IMR-90 (cell line): ENCODE results near the gene RBM7. TPM values are rescaled to one million over a fixed set of nuclear protein-coding genes. Genes with fewer than 3 reads are reported as not detected.

Experiments
- ATAC-seq: fragments of 200-7000 bp; cut with Tn5 transposase; 2 replicates; pipeline ENCODE4 v1.9.1; 2020; ENCODE audit warnings: low read depth, mild to moderate bottlenecking, moderate library complexity
- Bru-seq: library from RNA; stranded (reverse); fragments of 400-500 nt; gene quantifications from one replicate; lab custom pipeline; 2021; lab: Mats Ljungman, UMichigan
- BruChase-seq, 2 experiments: library from RNA; stranded (reverse); fragments of 400-500 nt; gene quantifications; one replicate each; lab custom pipeline; 2021; lab: Mats Ljungman, UMichigan
- BruUV-seq: library from RNA; stranded (reverse); fragments of 400-500 nt; replicated peaks from 2 replicates; lab custom pipeline; 2021; lab: Mats Ljungman, UMichigan
- CTCF ChIA-PET: fragments of 300-600 bp; formaldehyde crosslinking; extraction: SDS; loops from one replicate; lab custom pipeline; 2021; ENCODE audit warnings: antibody characterized with exemption; lab: Yijun Ruan, JAX
- POLR2A ChIA-PET: fragments of 300-600 bp; sonication (Branson Sonifier 250); formaldehyde crosslinking; loops from one replicate; lab custom pipeline; 2022; ENCODE audit warnings: antibody characterized with exemption; ENCODE audit not compliant: unreplicated experiment; lab: Charles Lee
- DNase-seq: peaks from one replicate; pipeline ENCODE4 v3.0.0; 2013
- H2AFZ ChIP-seq: replicated peaks from 2 replicates; pipeline ENCODE3; 2013; ENCODE audit warnings: low read length, mild to moderate bottlenecking; ENCODE audit not compliant: poor library complexity
- H2AK5ac ChIP-seq: 2 replicates; pipeline ENCODE4 v1.6.1; 2013; ENCODE audit warnings: low read depth, low read length, inconsistent platforms
- H2AK9ac ChIP-seq: replicated peaks from 2 replicates; pipeline ENCODE3; 2013; ENCODE audit warnings: mild to moderate bottlenecking, low read depth, low read length, moderate library complexity; ENCODE audit not compliant: poor library complexity
- H2BK120ac ChIP-seq: 2 replicates; pipeline ENCODE4 v1.6.1; 2013; ENCODE audit warnings: low read depth, low read length, inconsistent platforms
- H2BK15ac ChIP-seq: 3 replicates; pipeline ENCODE4 v1.6.1; 2013; ENCODE audit warnings: low read depth, low read length, inconsistent platforms
- H2BK20ac ChIP-seq: 2 replicates; pipeline ENCODE4 v1.6.1; 2013; ENCODE audit warnings: low read depth, mild to moderate bottlenecking, inconsistent platforms, low read length, moderate library complexity
- H2BK5ac ChIP-seq: 2 replicates; pipeline ENCODE4 v1.6.1; 2013; ENCODE audit warnings: mild to moderate bottlenecking, low read depth, low read length, inconsistent platforms; ENCODE audit not compliant: poor library complexity, severe bottlenecking
- H3K14ac ChIP-seq: replicated peaks from 2 replicates; pipeline ENCODE4 v1.6.1; 2013; ENCODE audit warnings: low read depth, low read length, inconsistent platforms
- H3K18ac ChIP-seq: 2 replicates; pipeline ENCODE4 v1.6.1; 2013; ENCODE audit warnings: low read depth, low read length, control low read depth
- H3K23ac ChIP-seq: 2 replicates; pipeline ENCODE4 v1.6.1; 2013; ENCODE audit warnings: low read depth, low read length, inconsistent platforms
- H3K27ac ChIP-seq: 2 replicates; pipeline ENCODE4 v1.5.1; 2013; ENCODE audit warnings: mild to moderate bottlenecking, control low read depth, low read length; ENCODE audit not compliant: insufficient read depth
- H3K27me3 ChIP-seq: 2 replicates; pipeline ENCODE4 v1.6.1; 2013; ENCODE audit warnings: low read length; ENCODE audit not compliant: control insufficient read depth, insufficient read depth
- H3K36me3 ChIP-seq: 2 replicates; pipeline ENCODE4 v1.6.1; 2013; ENCODE audit warnings: low read length, mixed read lengths; ENCODE audit not compliant: control insufficient read depth, insufficient read depth
- H3K4ac ChIP-seq: 2 replicates; pipeline ENCODE4 v1.6.1; 2013; ENCODE audit warnings: low read depth, low read length, inconsistent platforms
- H3K4me1 ChIP-seq: 2 replicates; pipeline ENCODE4 v1.6.1; 2013; ENCODE audit warnings: low read length, mixed read lengths; ENCODE audit not compliant: control insufficient read depth, insufficient read depth
- H3K4me2 ChIP-seq: 2 replicates; pipeline ENCODE4 v1.6.1; 2013; ENCODE audit warnings: low read depth, mild to moderate bottlenecking, control low read depth, low read length, moderate library complexity
- H3K4me3 ChIP-seq: 2 replicates; pipeline ENCODE4 v1.5.1; 2013; ENCODE audit warnings: low read depth, mild to moderate bottlenecking, control low read depth, low read length, moderate library complexity; ENCODE audit not compliant: insufficient read depth
- H3K56ac ChIP-seq: 2 replicates; pipeline ENCODE4 v1.6.1; 2013; ENCODE audit warnings: low read length, inconsistent platforms; ENCODE audit not compliant: insufficient read depth; ENCODE audit errors: extremely low read depth
- H3K79me1 ChIP-seq, 2 experiments: 2 replicates each; pipeline ENCODE4 v1.6.1; 2013; ENCODE audit warnings: low read length in 2 of 2, inconsistent platforms in 1 of 2, low read depth in 1 of 2
- H3K9ac ChIP-seq: 2 replicates; pipeline ENCODE4 v1.6.1; 2013; ENCODE audit warnings: low read depth, low read length, control low read depth
- H3K9me1 ChIP-seq: 2 replicates; pipeline ENCODE4 v1.6.1; 2013; ENCODE audit warnings: low read length, inconsistent platforms; ENCODE audit not compliant: insufficient read depth
- H3K9me3 ChIP-seq: 2 replicates; pipeline ENCODE4 v1.6.1; 2013; ENCODE audit warnings: low read length; ENCODE audit not compliant: control insufficient read depth, insufficient read depth
- H4K20me1 ChIP-seq: 2 replicates; pipeline ENCODE4 v1.6.1; 2013; ENCODE audit warnings: low read length, inconsistent platforms; ENCODE audit not compliant: insufficient read depth
- H4K5ac ChIP-seq: 2 replicates; pipeline ENCODE4 v1.6.1; 2013; ENCODE audit warnings: mild to moderate bottlenecking, low read depth, low read length, control low read depth
- H4K8ac ChIP-seq, 2 experiments: 2 replicates each; pipeline ENCODE4 v1.6.1; 2013; ENCODE audit warnings: low read depth in 2 of 2, low read length in 2 of 2, control low read depth in 1 of 2, inconsistent platforms in 1 of 2
- H4K91ac ChIP-seq: 2 replicates; pipeline ENCODE4 v1.6.1; 2013; ENCODE audit warnings: low read depth, low read length, inconsistent platforms; ENCODE audit not compliant: insufficient read depth
- CEBPB ChIP-seq: IDR thresholded peaks from 2 replicates; pipeline ENCODE4 v1.6.1; 2012; ENCODE audit warnings: low read depth, low read length, improper control_type of control experiment
- CHD1 ChIP-seq: IDR thresholded peaks from 2 replicates; pipeline ENCODE4 v1.6.1; 2012; ENCODE audit warnings: low read depth, low read length, improper control_type of control experiment
- ELK1 ChIP-seq: fragments of 150-350 bp; IDR thresholded peaks from 2 replicates; pipeline ENCODE4 v1.6.1; 2016; ENCODE audit warnings: low read depth, mild to moderate bottlenecking, low read length, moderate library complexity, borderline replicate concordance
- FOS ChIP-seq: fragments of 150-350 bp; IDR thresholded peaks from 2 replicates; pipeline ENCODE4 v1.6.1; 2016; ENCODE audit warnings: low read depth, low read length
- MXI1 ChIP-seq: IDR thresholded peaks from 2 replicates; pipeline ENCODE4 v1.6.1; 2012; ENCODE audit warnings: low read depth, mild to moderate bottlenecking, low read length, moderate library complexity, borderline replicate concordance
- NFE2L2 ChIP-seq: fragments of 150-350 bp; IDR thresholded peaks from 2 replicates; pipeline ENCODE4 v1.6.1; 2016; ENCODE audit warnings: low read depth, mild to moderate bottlenecking, low read length
- POLR2A ChIP-seq: IDR thresholded peaks from 2 replicates; pipeline ENCODE4 v1.6.1; 2012; ENCODE audit warnings: mild to moderate bottlenecking, low read depth, low read length
- RFX5 ChIP-seq: IDR thresholded peaks from 2 replicates; pipeline ENCODE4 v1.8.0; 2012; ENCODE audit warnings: low read depth, mild to moderate bottlenecking, low read length, moderate library complexity
- USF2 ChIP-seq: fragments of 150-350 bp; IDR thresholded peaks from 2 replicates; pipeline ENCODE4 v1.6.1; 2017; ENCODE audit warnings: mild to moderate bottlenecking, antibody characterized with exemption, low read length, low read depth
- WGBS, 2 experiments: methylation state at CpG; one replicate each; pipeline versions ENCODE4 v1.1.5 to v1.1.7; 2013; ENCODE audit warnings: missing lambda C conversion rate in 2 of 2; ENCODE audit not compliant: insufficient read length in 1 of 2; ENCODE audit errors: extremely low coverage in 2 of 2; 5-methylcytosine and 5-hydroxymethylcytosine counted together
- dilution Hi-C: fragments of 300-500 bp; cut with HindIII; formaldehyde crosslinking; loops from one replicate; pipeline ENCODE4 v1.14.3; 2018; ENCODE audit warnings: low sequenced_read_pairs; ENCODE audit not compliant: unreplicated experiment
- in situ Hi-C: fragments of 300-500 bp; cut with MboI; formaldehyde crosslinking; loops from 3 replicates; pipeline ENCODE4 v1.14.3; 2019; ENCODE audit warnings: low sequenced_read_pairs, inconsistent platforms, mixed read lengths
- intact Hi-C: fragments of 100-400 bp; cut with micrococcal nuclease; formaldehyde crosslinking; loops from 2 replicates; pipeline ENCODE4 v1.10.0; 2022
- long read RNA-seq: library from polyadenylated mRNA; unstranded; transcript quantifications from one replicate; pipeline ENCODE4 v2.0.0, GENCODE V29; 2021; ENCODE audit not compliant: unreplicated experiment
- polyA plus RNA-seq, 3 experiments: library from polyadenylated mRNA; depleted of rRNA; stranded (reverse); fragments of >200 nt; gene quantifications; 2 replicates each; pipeline ENCODE4 v1.2.3, GENCODE V29; 2012; ENCODE audit warnings: low replicate concordance in 1 of 3
- total RNA-seq: library from RNA; depleted of rRNA; stranded (reverse); fragments of >200 nt; gene quantifications from 2 replicates; pipeline ENCODE4 v1.2.3, GENCODE V29; 2012; rRNA removed
- TF ChIP-seq, protein P1 (sequence below): conservative IDR thresholded peaks from 2 replicates; pipeline ENCODE4 v1.5.1; 2012; ENCODE audit warnings: mild to moderate bottlenecking, low read depth, low read length, improper control_type of control experiment

The RBM7 gene, protein sequence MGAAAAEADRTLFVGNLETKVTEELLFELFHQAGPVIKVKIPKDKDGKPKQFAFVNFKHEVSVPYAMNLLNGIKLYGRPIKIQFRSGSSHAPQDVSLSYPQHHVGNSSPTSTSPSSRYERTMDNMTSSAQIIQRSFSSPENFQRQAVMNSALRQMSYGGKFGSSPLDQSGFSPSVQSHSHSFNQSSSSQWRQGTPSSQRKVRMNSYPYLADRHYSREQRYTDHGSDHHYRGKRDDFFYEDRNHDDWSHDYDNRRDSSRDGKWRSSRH
- 110 and 111 TPM in 2 replicates for total RNA-seq
- polyA plus RNA-seq (2012; rRNA removed), result 24.4 and 27.8 TPM in 2 replicates
- 6.6 and 7.7 TPM in 2 replicates for polyA plus RNA-seq (2012; cell fraction: cytosol; rRNA removed)
- 2.7 and 18.4 TPM in 2 replicates for polyA plus RNA-seq (2012; cell fraction: nucleus; rRNA removed; ENCODE audit: low replicate concordance)
- percentile 94 among the genes with signal in this experiment for Bru-seq, nascent RNA
- percentile 80 among the genes with signal in this experiment for BruChase-seq, experiment 1, labeled RNA remaining after a 6-hour chase
- percentile 95 among the genes with signal in this experiment for BruChase-seq, experiment 2, labeled RNA remaining after a 2-hour chase
- long read RNA-seq, full-length matches to known transcripts, result 71 of 73 reads
- long read RNA-seq, partial matches to known transcripts, result 1 of 73 reads
- long read RNA-seq, other reads (novel, unspliced or antisense), result 1 of 73 reads

DNA sequence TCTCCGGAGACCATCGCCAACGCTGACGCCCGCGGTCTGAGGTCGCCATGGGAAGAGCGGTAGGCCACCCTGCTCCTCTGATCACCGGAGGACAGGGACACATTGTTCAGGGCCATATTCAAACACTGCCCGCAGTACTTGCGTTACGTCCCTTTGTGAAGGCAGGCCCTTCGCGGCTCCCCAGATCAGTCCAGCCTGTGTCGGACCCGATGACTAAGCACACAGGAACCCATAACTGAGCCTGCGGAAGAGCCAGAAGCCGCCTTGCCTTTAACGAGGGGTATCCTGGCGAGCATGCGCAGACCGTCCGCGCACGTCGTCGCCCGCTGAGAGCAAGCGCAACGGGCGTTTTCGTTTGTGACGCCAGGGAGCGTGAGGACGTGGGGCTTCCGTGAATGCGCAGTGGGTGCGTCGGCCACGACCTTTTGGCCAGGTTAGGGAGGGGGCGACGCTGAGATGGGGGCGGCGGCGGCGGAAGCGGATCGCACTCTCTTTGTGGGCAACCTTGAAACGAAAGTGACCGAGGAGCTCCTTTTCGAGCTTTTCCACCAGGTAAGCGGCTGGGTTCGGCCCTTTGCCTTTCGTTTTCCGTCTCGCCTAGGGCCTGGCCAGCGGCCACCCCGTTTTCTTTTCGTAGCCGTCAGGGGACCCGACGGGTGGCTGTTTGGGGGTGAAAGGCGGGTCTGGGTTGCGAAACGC, at the start of gene RBM7, which contains the start of gene C11orf71:
Gene RBM7, plus strand, starts transcription at position 451 of the 699 bp plus-strand sequence. Its CDS starts 6 bp downstream, at position 457.
Gene C11orf71, minus strand, starts transcription at position 296 of the 699 bp plus-strand sequence. Its CDS starts 180 bp downstream, at position 116.
- peak within 1 kb of the TSS; percentile 99 for H3K56ac ChIP-seq
- in situ Hi-C loops, result no loop called here
- TF ChIP-seq, protein P1, sequence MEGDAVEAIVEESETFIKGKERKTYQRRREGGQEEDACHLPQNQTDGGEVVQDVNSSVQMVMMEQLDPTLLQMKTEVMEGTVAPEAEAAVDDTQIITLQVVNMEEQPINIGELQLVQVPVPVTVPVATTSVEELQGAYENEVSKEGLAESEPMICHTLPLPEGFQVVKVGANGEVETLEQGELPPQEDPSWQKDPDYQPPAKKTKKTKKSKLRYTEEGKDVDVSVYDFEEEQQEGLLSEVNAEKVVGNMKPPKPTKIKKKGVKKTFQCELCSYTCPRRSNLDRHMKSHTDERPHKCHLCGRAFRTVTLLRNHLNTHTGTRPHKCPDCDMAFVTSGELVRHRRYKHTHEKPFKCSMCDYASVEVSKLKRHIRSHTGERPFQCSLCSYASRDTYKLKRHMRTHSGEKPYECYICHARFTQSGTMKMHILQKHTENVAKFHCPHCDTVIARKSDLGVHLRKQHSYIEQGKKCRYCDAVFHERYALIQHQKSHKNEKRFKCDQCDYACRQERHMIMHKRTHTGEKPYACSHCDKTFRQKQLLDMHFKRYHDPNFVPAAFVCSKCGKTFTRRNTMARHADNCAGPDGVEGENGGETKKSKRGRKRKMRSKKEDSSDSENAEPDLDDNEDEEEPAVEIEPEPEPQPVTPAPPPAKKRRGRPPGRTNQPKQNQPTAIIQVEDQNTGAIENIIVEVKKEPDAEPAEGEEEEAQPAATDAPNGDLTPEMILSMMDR, result no peak
- no peak for TF ChIP-seq NFE2L2
- no peak; the same call in none of the 2 replicates for TF ChIP-seq CEBPB
- TF ChIP-seq POLR2A, result peak; percentile 94
- TF ChIP-seq ELK1, result no peak
- peak; percentile 73 for TF ChIP-seq FOS
- 0 out of 2 replicates have a peak, but pooled peaks have one; percentile 50 for TF ChIP-seq MXI1
- TF ChIP-seq RFX5, result no peak
- TF ChIP-seq CHD1, result 0 out of 2 replicates have a peak, but pooled peaks have one; percentile 71
- TF ChIP-seq USF2, result no peak

More for the DNA sequence above, at the start of gene RBM7, which contains the start of gene C11orf71:
- peak within 1 kb of the TSS; percentile 99 for H3K23ac ChIP-seq
- peak within 1 kb of the TSS; percentile 58 for H2BK20ac ChIP-seq
- dilution Hi-C loops, result no loop called here
- H4K5ac ChIP-seq, result peak within 1 kb of the TSS; percentile 94
- H4K91ac ChIP-seq, result peak within 1 kb of the TSS; percentile 92
- H4K8ac ChIP-seq, result peak within 1 kb of the TSS; percentile 97 to 98
- peaks cover 8 to 16% of the 10 kb centered on the region in 2 experiments; a peak in 3 of 4 replicates for H3K79me1 ChIP-seq
- H3K4me2 ChIP-seq, result peak within 1 kb of the TSS; percentile 98
- H3K27ac ChIP-seq, result peak within 1 kb of the TSS; percentile 97
- 0 out of 2 replicates have a peak, but pooled peaks cover 3% of the 10 kb centered on the region for H3K9me1 ChIP-seq
- H3K18ac ChIP-seq, result peak within 1 kb of the TSS; percentile 96
- H3K9me3 ChIP-seq, result no peaks in the 10 kb centered on the region
- ChIA-PET POLR2A (no interaction called here), CTCF (no interaction called here)
- intact Hi-C loops, result loop anchor here (1.0 to 5.0 kb wide), 4 partner anchors 33 to 118 kb away; partner anchors contain the start of gene NNMT
- H3K4me3 ChIP-seq, result peak within 1 kb of the TSS; percentile 72
- no peaks in the 10 kb centered on the region for H3K27me3 ChIP-seq
- peak within 1 kb of the TSS; percentile 97 for H2BK15ac ChIP-seq
- peaks cover 10% of the 10 kb centered on the region; the same call in 1 of the 2 replicates for H4K20me1 ChIP-seq
- peak within 1 kb of the TSS; percentile 98 for H3K14ac ChIP-seq
- H3K36me3 ChIP-seq, result peaks cover 2% of the 10 kb centered on the region
- no TSS peak for BruUV-seq
- H3K4ac ChIP-seq, result peak within 1 kb of the TSS; percentile 97
- peak within 1 kb of the TSS; percentile 90 for H2BK5ac ChIP-seq
- 0% methylated on average over 42 of the region's 65 CpGs; no CpG with 5 or more reads in 1 of the 2 experiments for WGBS, 2 experiments
- peak; percentile 99 for DNase-seq
- peak within 1 kb of the TSS; percentile 96 for H2AK5ac ChIP-seq
- peak within 1 kb of the TSS; percentile 86 for H2AFZ ChIP-seq
- peaks cover 5% of the 10 kb centered on the region; the same call in 1 of the 2 replicates for H3K4me1 ChIP-seq
- H2BK120ac ChIP-seq, result peak within 1 kb of the TSS; percentile 88
- peak within 1 kb of the TSS; percentile 99 for H3K9ac ChIP-seq
- peak; percentile 92 for ATAC-seq
- peak within 1 kb of the TSS; percentile 97 for H2AK9ac ChIP-seq
